Activated naive CD4-positive, alpha-beta T cell treated with anti-CD3 and anti-CD28 coated beads for 36 hours (primary cell): ENCODE measurements around the gene ZBTB4. TPM values are rescaled to one million over a fixed set of nuclear protein-coding genes. Genes with fewer than 3 reads are reported as not detected.

Experiments used
- CTCF ChIA-PET: fragments of 350-600 bp; sonication (Branson Sonifier 250); formaldehyde crosslinking; loops from one replicate; lab custom pipeline; 2021; ENCODE audit warnings: antibody characterized with exemption; lab: Charles Lee
- DNase-seq: peaks from one replicate; pipeline ENCODE4 v3.0.0-alpha.2; 2020
- H3K27ac Mint-ChIP-seq: one replicate; pipeline ENCODE4 v1.8.0; 2021; ENCODE audit warnings: mild to moderate bottlenecking, mixed read lengths
- H3K27me3 Mint-ChIP-seq: one replicate; pipeline ENCODE4 v1.8.0; 2021; ENCODE audit warnings: low read depth, mixed read lengths
- H3K36me3 Mint-ChIP-seq: one replicate; pipeline ENCODE4 v1.8.0; 2021; ENCODE audit warnings: low read depth, mixed read lengths
- H3K4me1 Mint-ChIP-seq: one replicate; pipeline ENCODE4 v1.8.0; 2021; ENCODE audit warnings: low read depth, mixed read lengths
- H3K4me3 Mint-ChIP-seq: one replicate; pipeline ENCODE4 v1.8.0; 2021; ENCODE audit warnings: mild to moderate bottlenecking, moderate library complexity, mixed read lengths
- H3K9me3 Mint-ChIP-seq: one replicate; pipeline ENCODE4 v1.8.0; 2021; ENCODE audit warnings: mixed read lengths
- intact Hi-C: fragments of 100-400 bp; cut with micrococcal nuclease; formaldehyde crosslinking; loops from one replicate; pipeline ENCODE4 v1.15.1; 2023
- total RNA-seq, 2 experiments: library from RNA; stranded (reverse); gene quantifications; one replicate each; pipeline ENCODE4 v1.2.3, GENCODE V29; 2021

The ZBTB4 gene
- total RNA-seq, 2 experiments from 2014 or later, result 9.2 to 9.4 TPM

- Mint-ChIP-seq H3K9me3 (no peaks in the 10 kb centered on the region), H3K4me1 (peaks cover 8% of the 10 kb centered on the region), H3K27me3 (no peaks in the 10 kb centered on the region), H3K27ac (peak overlapping the region; percentile 53), H3K4me3 (no peak overlapping the region), H3K36me3 (peaks cover 3% of the 10 kb centered on the region)
- CTCF ChIA-PET, result no interaction called here
- intact Hi-C loops, result no loop called here
- DNase-seq, result no peak
Observed at GRCh38 chr17:7466639-7467341, 12.6 kb downstream of the ZBTB4 start.

GRCh38 chr17:7466318-7466638, 13.2 kb downstream of the ZBTB4 start:
- H3K27me3 Mint-ChIP-seq, result no peaks in the 10 kb centered on the region
- no peak overlapping the region for H3K4me3 Mint-ChIP-seq
- no peaks in the 10 kb centered on the region for H3K9me3 Mint-ChIP-seq

DNA sequence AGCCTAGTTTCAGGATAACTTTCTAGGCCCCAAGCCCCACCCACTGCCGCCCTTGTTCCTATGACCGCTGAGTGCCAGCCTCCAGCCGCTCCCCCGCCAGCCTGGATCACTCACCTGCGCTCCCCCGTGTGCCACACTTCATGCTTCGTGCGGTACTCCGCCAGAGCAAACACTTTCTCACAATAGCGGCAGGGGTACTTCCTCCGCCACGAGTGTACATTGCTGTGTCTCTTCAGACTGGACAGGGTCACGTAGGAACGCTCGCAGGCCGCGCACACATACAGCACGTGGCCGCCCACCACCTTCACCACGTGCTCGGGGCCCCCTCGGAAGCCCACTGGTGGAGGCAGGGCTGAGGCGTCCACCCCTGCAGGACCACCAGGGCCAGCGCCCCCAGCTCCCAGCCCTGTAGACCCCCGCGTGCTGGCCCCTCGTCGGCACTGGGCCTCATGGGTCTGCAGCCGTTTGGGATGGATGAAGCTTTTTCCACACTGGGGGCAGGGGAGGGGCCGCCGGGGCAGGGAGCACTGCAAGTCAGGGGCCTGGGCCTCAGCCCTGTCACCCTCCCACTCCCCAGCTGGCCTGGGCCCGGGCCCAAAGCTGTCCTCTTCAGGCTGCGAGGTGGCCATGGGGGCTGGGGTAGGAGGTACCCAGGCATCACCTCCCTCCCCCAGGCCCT, 13.7 kb downstream of the ZBTB4 start:
- Mint-ChIP-seq H3K4me1 (peaks cover 5% of the 10 kb centered on the region), H3K27me3 (no peaks in the 10 kb centered on the region), H3K27ac (no peak overlapping the region), H3K36me3 (peaks cover 3% of the 10 kb centered on the region), H3K9me3 (no peaks in the 10 kb centered on the region), H3K4me3 (no peak overlapping the region)
- intact Hi-C loops, result no loop called here
- CTCF ChIA-PET, result no interaction called here
- DNase-seq, result no peak

More at GRCh38 chr17:7466318-7466638, 13.2 kb downstream of the ZBTB4 start:
- intact Hi-C loops, result no loop called here
- DNase-seq, result no peak
- H3K4me1 Mint-ChIP-seq, result peaks cover 5% of the 10 kb centered on the region
- CTCF ChIA-PET, result no interaction called here
- no peak overlapping the region for H3K27ac Mint-ChIP-seq
- peaks cover 3% of the 10 kb centered on the region for H3K36me3 Mint-ChIP-seq

DNA sequence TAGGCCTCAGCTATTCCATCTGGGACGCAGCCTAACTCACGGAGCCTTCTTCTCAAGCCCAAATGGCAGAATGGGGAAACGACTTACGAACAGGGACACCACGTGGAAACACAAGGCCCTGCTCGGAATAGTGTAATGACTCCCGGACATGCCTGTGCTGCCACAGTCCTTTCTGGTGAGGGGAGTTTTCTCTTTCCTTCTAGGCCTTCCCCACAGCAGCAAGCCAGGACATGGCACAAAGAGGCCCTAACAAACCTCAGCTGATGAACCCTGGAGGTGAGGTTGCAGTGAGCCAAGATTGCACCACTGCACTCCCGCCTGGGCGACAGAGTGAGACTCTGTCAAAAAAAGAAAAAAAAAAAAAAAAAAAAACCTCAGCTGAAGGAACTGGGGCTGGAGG, 15.3 kb downstream of the ZBTB4 start:
- no peaks in the 10 kb centered on the region for H3K27me3 Mint-ChIP-seq
- H3K36me3 Mint-ChIP-seq, result peaks cover 3% of the 10 kb centered on the region
- no peaks in the 10 kb centered on the region for H3K9me3 Mint-ChIP-seq
- H3K4me3 Mint-ChIP-seq, result no peak overlapping the region
- no peak overlapping the region for H3K27ac Mint-ChIP-seq
- DNase-seq, result no peak
- CTCF ChIA-PET, result no interaction called here
- H3K4me1 Mint-ChIP-seq, result peaks cover 5% of the 10 kb centered on the region
- intact Hi-C loops, result no loop called here

DNA sequence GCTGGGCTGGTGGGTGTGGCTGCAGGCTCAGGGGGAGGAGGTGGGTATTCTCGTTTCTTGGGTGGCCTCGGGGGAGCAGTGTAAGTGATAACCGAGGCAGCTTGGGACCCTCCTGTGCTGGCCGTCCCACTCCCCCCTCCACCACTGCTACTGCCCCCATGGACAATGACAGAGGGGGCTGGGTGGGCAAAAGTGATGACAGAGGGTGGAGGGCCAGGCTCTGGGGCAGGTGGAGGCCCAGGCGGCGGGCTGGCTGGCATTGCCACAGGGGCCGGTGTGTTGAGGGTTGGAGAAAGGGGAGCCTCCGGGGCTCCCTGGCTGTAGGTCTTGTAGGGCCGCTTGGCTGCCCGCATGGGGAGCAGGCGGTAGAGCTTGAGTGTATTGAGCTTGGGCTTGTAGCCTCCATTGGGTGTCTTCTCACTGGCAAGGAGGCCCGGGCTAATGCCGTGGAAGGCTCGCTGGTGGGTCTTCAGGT, 16.0 kb downstream of the ZBTB4 start:
- H3K4me3 Mint-ChIP-seq, result no peak overlapping the region
- no peaks in the 10 kb centered on the region for H3K9me3 Mint-ChIP-seq
- no peaks in the 10 kb centered on the region for H3K27me3 Mint-ChIP-seq
- peaks cover 3% of the 10 kb centered on the region for H3K36me3 Mint-ChIP-seq
- peaks cover 5% of the 10 kb centered on the region for H3K4me1 Mint-ChIP-seq
- CTCF ChIA-PET, result interaction anchor here (1.1 kb wide), 1 partner anchor 14 kb away, joined by 3 read pairs; no protein-coding TSS in a partner anchor
- intact Hi-C loops, result no loop called here
- no peak for DNase-seq
- no peak overlapping the region for H3K27ac Mint-ChIP-seq

DNA sequence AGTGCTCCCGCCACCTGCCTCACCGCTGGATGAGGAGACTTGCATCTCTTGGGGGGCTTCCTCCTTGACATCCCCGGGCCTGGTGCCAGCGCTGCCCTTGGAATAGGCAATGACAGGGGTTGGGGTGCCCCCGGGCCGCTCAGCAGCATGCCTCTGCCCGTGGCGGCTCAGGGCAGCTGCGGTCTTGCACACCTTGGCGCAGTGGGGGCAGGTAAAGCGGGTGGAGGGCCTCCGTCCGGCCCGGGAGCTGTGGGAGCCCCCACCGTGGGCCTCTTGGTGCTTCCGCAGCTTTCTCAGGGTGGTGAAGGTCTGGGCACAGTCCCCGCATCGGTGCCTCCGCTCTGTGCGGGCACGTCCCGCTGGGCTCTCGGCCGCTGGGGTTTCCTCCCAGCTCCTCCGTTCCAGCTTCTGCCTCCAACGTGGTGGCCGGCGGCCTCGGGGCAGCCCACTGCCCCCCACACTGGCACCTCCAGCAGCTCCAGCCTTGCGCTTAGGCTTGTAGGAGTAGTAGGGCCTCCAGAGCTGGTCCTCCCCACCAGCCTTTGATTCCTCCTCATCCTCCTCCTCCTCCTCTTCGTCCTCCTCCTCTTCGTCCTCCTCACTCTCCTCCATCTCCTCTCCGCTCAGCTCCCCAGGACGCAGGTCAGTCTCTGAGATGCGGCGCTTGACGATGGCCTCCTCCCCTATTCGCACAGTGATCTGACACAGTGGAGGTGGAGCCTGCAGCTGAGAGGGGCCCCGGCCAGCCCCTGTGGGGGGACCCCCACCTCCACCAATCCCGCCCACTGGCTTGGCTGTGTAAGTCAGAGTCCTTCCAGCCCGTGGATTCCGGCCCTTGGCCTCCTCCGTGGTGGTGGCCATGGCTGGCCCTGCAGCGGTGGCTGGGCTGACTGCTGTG, 16.7 kb downstream of the ZBTB4 start:
- CTCF ChIA-PET, result interaction anchor here (1.1 kb wide), 1 partner anchor 15 kb away, joined by 3 read pairs; no protein-coding TSS in a partner anchor
- intact Hi-C loops, result no loop called here
- Mint-ChIP-seq H3K9me3 (no peaks in the 10 kb centered on the region), H3K36me3 (peaks cover 3% of the 10 kb centered on the region), H3K4me1 (peaks cover 5% of the 10 kb centered on the region), H3K4me3 (no peak overlapping the region), H3K27ac (no peak overlapping the region), H3K27me3 (no peaks in the 10 kb centered on the region)
- DNase-seq, result no peak

GRCh38 chr17:7460850-7461660, 18.4 kb downstream of the ZBTB4 start:
- CTCF ChIA-PET, result no interaction called here
- Mint-ChIP-seq H3K27ac (no peak overlapping the region), H3K9me3 (no peaks in the 10 kb centered on the region), H3K27me3 (no peaks in the 10 kb centered on the region), H3K4me1 (peaks cover 5% of the 10 kb centered on the region), H3K36me3 (peaks cover 2% of the 10 kb centered on the region), H3K4me3 (no peak overlapping the region)
- intact Hi-C loops, result no loop called here
- DNase-seq, result no peak

DNA sequence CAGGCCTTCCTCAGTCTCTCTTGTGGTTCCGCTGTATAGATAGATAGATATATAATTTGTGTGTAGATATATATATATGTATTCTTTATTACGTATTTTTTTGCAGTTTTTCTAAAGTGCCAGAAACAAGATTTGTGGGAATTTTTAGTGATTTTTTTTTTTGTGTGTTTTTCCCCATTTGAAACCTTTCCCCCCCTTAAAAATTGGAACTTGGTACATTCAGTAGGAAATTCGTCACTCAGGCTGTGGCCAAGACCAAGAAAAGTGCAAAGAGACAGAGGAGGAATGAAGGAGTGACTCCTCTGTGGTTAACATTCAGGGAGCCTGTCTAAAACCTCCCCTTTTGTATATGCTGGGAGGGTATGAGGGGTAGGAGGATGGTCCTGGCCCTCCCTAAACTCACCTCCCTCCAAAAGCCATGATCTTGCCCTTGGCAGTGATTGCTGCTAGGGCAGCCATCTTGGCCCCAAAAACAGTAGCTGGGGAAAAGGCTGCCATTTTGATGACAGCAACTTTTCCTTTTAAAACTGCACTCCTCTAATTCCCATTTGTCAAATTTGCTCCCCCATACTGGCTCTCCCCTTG, 19.4 kb downstream of the ZBTB4 start:
- H3K9me3 Mint-ChIP-seq, result no peaks in the 10 kb centered on the region
- intact Hi-C loops, result no loop called here
- H3K4me3 Mint-ChIP-seq, result no peak overlapping the region
- no peaks in the 10 kb centered on the region for H3K36me3 Mint-ChIP-seq
- peaks cover 7% of the 10 kb centered on the region for H3K4me1 Mint-ChIP-seq
- CTCF ChIA-PET, result interaction anchor here (0.6 kb wide), 1 partner anchor 186 kb away, joined by 4 read pairs; no protein-coding TSS in a partner anchor
- no peaks in the 10 kb centered on the region for H3K27me3 Mint-ChIP-seq
- DNase-seq, result no peak
- H3K27ac Mint-ChIP-seq, result no peak overlapping the region

DNA sequence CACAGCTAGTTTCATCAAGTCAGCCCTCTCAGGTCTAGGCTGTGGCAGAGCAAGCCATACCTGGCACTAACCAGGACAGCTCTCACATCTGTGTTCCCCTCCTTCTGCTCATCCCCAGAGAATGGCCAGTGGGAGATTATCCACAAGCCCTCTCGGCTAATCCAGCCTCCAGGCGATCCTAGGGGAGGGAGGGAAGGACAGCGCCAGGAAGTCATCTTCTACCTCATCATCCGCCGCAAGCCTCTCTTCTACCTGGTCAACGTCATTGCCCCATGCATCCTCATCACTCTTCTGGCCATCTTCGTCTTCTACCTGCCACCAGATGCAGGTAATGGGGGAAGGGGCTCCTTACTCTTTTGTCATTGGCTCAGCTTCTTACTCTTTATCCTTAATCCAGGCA, 31.0 kb downstream of the ZBTB4 start:
- CTCF ChIA-PET, result interaction anchor here (1.9 kb wide), 1 partner anchor 112 kb away, joined by 4 read pairs; no protein-coding TSS in a partner anchor
- Mint-ChIP-seq H3K4me1 (peaks cover 29% of the 10 kb centered on the region), H3K36me3 (peaks cover 5% of the 10 kb centered on the region), H3K9me3 (no peaks in the 10 kb centered on the region), H3K4me3 (no peak overlapping the region), H3K27me3 (peaks cover 34% of the 10 kb centered on the region), H3K27ac (no peak overlapping the region)
- DNase-seq, result no peak
- intact Hi-C loops, result no loop called here

DNA sequence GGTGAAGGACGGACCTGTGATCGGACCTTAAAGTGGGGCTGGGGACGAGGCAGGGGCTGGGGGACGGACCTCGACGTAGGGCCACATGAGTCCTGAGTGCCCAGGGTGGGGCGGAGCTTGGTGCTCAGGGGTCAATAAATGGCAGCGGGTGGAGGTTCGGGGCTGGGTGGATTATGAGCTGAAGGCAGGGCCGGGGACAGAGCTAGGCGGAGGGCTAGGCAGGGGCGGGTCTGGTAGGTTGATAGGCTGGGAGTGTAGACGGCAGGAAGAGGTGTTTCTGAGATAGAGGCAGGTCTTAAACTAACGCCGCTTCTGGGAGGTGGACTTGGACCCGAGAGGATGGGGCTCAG, 33.8 kb downstream of the ZBTB4 start:
- CTCF ChIA-PET, result interaction anchor here (0.5 to 2.2 kb wide), 4 partner anchors 9 to 115 kb away, joined by 3 to 14 read pairs (median 4); no protein-coding TSS in a partner anchor
- H3K4me3 Mint-ChIP-seq, result peak overlapping the region; percentile 68
- H3K9me3 Mint-ChIP-seq, result no peaks in the 10 kb centered on the region
- H3K36me3 Mint-ChIP-seq, result peaks cover 5% of the 10 kb centered on the region
- peaks cover 55% of the 10 kb centered on the region for H3K27me3 Mint-ChIP-seq
- intact Hi-C loops, result loop anchor here (1.0 kb wide), 1 partner anchor 8 kb away; no protein-coding TSS in a partner anchor
- H3K4me1 Mint-ChIP-seq, result peaks cover 29% of the 10 kb centered on the region
- no peak overlapping the region for H3K27ac Mint-ChIP-seq
- DNase-seq, result peak; percentile 53
